22Rv1 (cell line): ENCODE data around the gene ARHGAP9.
"Not testable (repeated sequence)": the region's sequence is repeated elsewhere in the genome, so short reads cannot be mapped to it uniquely, and the experiment has no call there.

Experiments used
- H3K27ac ChIP-seq: fragments of 450-650 bp; 2 replicates; pipeline ENCODE4 v1.5.1; 2017
- CTCF ChIP-seq: fragments of 450-650 bp; IDR thresholded peaks from 2 replicates; pipeline ENCODE4 v1.5.1; 2017; ENCODE audit warnings: mild to moderate bottlenecking
- ZFX ChIP-seq: fragments of 450-650 bp; IDR thresholded peaks from 2 replicates; pipeline ENCODE4 v1.6.1; 2017; ENCODE audit warnings: antibody characterized with exemption, borderline replicate concordance

Gene ARHGAP9

GRCh38 chr12:57430112-57430930, 49.3 kb downstream of the ARHGAP9 start:
- peak overlapping the region; percentile 93 for H3K27ac ChIP-seq
- TF ChIP-seq CTCF (peak; percentile 35; the same call in 1 of the 2 replicates), ZFX (no peak)

- peak overlapping the region; percentile 93 for H3K27ac ChIP-seq
These were observed 50.1 kb downstream of the ARHGAP9 start for GRCh38 chr12:57429473-57430111.

GRCh38 chr12:57428965-57429364, 50.7 kb downstream of the ARHGAP9 start:
- TF ChIP-seq ZFX (no peak), CTCF (no peak)
- H3K27ac ChIP-seq = peak overlapping the region; percentile 93

More at GRCh38 chr12:57429473-57430111, 50.1 kb downstream of the ARHGAP9 start:
- TF ChIP-seq ZFX (no peak), CTCF (no peak)

GRCh38 chr12:57426948-57427347, 52.7 kb downstream of the ARHGAP9 start:
- H3K27ac ChIP-seq = not testable (repeated sequence)
